ENCODE measurements around the gene KIF9.

- TF ChIP-seq POLR2A (IDR thresholded peaks at IDR 0.05; ENCODE audit: low read depth, low read length): no peak
- TF ChIP-seq POLR2AphosphoS5 (IDR thresholded peaks at IDR 0.05; ENCODE audit: low read depth, low read length): no peak
These were observed 32.6 kb upstream of the KIF9 start for GRCh38 chr3:47315069-47315647.

Measured in GM12891 (cell line).